Measurements from ENCODE around the gene COL4A1. TPM values are rescaled to one million over a fixed set of nuclear protein-coding genes. Genes with fewer than 3 reads are reported as not detected.

The COL4A1 gene
- total RNA-seq, 1 experiment from 2014 or later, result 0.12 TPM

GRCh38 chr13:110154410-110154933 lies 152.5 kb downstream of the COL4A1 start:
- Mint-ChIP-seq H3K4me3 (ENCODE audit: low read depth, unreplicated experiment) (no peak overlapping the region), H3K9me3 (ENCODE audit: low read depth, unreplicated experiment) (no peaks in the 10 kb centered on the region), H3K4me1 (ENCODE audit: low read depth, unreplicated experiment) (no peaks in the 10 kb centered on the region), H3K27me3 (ENCODE audit: unreplicated experiment) (no peaks in the 10 kb centered on the region), H3K36me3 (ENCODE audit: insufficient read depth, unreplicated experiment) (no peaks in the 10 kb centered on the region), H3K27ac (ENCODE audit: unreplicated experiment) (no peak overlapping the region)
- no peak for DNase-seq
- CTCF ChIA-PET, result no interaction called here
- TF ChIP-seq CTCF (IDR thresholded peaks at IDR 0.05; ENCODE audit: unreplicated experiment), result no peak
- BruUV-seq (replicated peaks), result no TSS peak
- intact Hi-C loops (cut with micrococcal nuclease; ENCODE audit: unreplicated experiment), result no loop called here

- no peak for DNase-seq
- Mint-ChIP-seq H3K27me3 (ENCODE audit: unreplicated experiment) (no peaks in the 10 kb centered on the region), H3K4me3 (ENCODE audit: low read depth, unreplicated experiment) (no peak overlapping the region), H3K36me3 (ENCODE audit: insufficient read depth, unreplicated experiment) (no peaks in the 10 kb centered on the region), H3K4me1 (ENCODE audit: low read depth, unreplicated experiment) (no peaks in the 10 kb centered on the region), H3K27ac (ENCODE audit: unreplicated experiment) (no peak overlapping the region), H3K9me3 (ENCODE audit: low read depth, unreplicated experiment) (no peaks in the 10 kb centered on the region)
- TF ChIP-seq CTCF (IDR thresholded peaks at IDR 0.05; ENCODE audit: unreplicated experiment), result no peak
- CTCF ChIA-PET, result no interaction called here
- no TSS peak for BruUV-seq (replicated peaks)
- intact Hi-C loops (cut with micrococcal nuclease; ENCODE audit: unreplicated experiment), result no loop called here
These were observed 154.6 kb downstream of the COL4A1 start for GRCh38 chr13:110152351-110152750.

GRCh38 chr13:110151462-110151861 lies 155.5 kb downstream of the COL4A1 start:
- no peaks in the 10 kb centered on the region for H3K4me1 Mint-ChIP-seq (ENCODE audit: low read depth, unreplicated experiment)
- no peak overlapping the region for H3K27ac Mint-ChIP-seq (ENCODE audit: unreplicated experiment)
- no TSS peak for BruUV-seq (replicated peaks)
- intact Hi-C loops (cut with micrococcal nuclease; ENCODE audit: unreplicated experiment), result no loop called here
- TF ChIP-seq CTCF (IDR thresholded peaks at IDR 0.05; ENCODE audit: unreplicated experiment), result no peak
- CTCF ChIA-PET, result no interaction called here
- DNase-seq, result no peak
- H3K27me3 Mint-ChIP-seq (ENCODE audit: unreplicated experiment), result no peaks in the 10 kb centered on the region
- no peaks in the 10 kb centered on the region for H3K36me3 Mint-ChIP-seq (ENCODE audit: insufficient read depth, unreplicated experiment)
- H3K9me3 Mint-ChIP-seq (ENCODE audit: low read depth, unreplicated experiment), result no peaks in the 10 kb centered on the region
- H3K4me3 Mint-ChIP-seq (ENCODE audit: low read depth, unreplicated experiment), result no peak overlapping the region

DNA sequence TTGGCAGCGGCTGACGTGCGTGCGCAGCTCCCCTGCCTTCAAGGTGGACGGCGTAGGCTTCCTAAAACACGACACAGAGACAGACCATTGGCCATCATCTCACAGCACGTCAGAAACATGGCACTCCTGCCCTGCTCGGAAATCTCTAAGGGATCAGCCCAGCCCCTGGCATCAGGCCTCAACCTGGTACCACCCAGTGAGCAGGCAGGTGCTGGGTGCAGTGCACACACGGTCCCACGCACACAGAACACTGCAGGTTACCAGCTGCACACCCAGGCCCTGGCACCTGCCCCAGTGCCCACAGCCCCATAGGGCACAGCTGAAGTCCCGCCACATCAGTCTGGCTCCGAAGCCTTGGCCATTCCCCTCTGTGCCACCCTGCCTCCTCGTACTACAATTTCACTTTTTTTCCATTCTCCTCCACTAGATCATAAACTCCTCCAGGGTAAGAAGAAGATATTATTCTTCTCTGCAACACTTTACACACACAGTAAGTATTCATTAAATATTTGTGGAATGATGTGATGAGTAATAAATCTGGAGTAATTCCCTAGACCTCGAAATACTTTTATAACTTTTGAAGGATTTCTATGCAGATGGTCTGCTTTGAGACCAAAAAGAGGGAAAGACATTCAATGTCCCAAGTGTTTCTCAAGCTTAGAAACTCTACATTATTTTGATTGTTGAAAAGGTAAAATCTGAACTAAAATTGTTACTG lies 156.4 kb downstream of the COL4A1 start:
- no peaks in the 10 kb centered on the region for H3K9me3 Mint-ChIP-seq (ENCODE audit: low read depth, unreplicated experiment)
- no peak overlapping the region for H3K4me3 Mint-ChIP-seq (ENCODE audit: low read depth, unreplicated experiment)
- H3K4me1 Mint-ChIP-seq (ENCODE audit: low read depth, unreplicated experiment), result no peaks in the 10 kb centered on the region
- DNase-seq, result no peak
- no peak for TF ChIP-seq CTCF (IDR thresholded peaks at IDR 0.05; ENCODE audit: unreplicated experiment)
- H3K36me3 Mint-ChIP-seq (ENCODE audit: insufficient read depth, unreplicated experiment), result no peaks in the 10 kb centered on the region
- no TSS peak for BruUV-seq (replicated peaks)
- CTCF ChIA-PET, result no interaction called here
- H3K27me3 Mint-ChIP-seq (ENCODE audit: unreplicated experiment), result no peaks in the 10 kb centered on the region
- intact Hi-C loops (cut with micrococcal nuclease; ENCODE audit: unreplicated experiment), result no loop called here
- no peak overlapping the region for H3K27ac Mint-ChIP-seq (ENCODE audit: unreplicated experiment)

Data from Calu3 (cell line).